IMR-90 (cell line): ENCODE measurements around the gene RPEL1. TPM values are rescaled to one million over a fixed set of nuclear protein-coding genes. Genes with fewer than 3 reads are reported as not detected.

Experiments used
- ATAC-seq: fragments of 200-7000 bp; cut with Tn5 transposase; 2 replicates; pipeline ENCODE4 v1.9.1; 2020; ENCODE audit warnings: low read depth, mild to moderate bottlenecking, moderate library complexity
- BruUV-seq: library from RNA; stranded (reverse); fragments of 400-500 nt; replicated peaks from 2 replicates; lab custom pipeline; 2021; lab: Mats Ljungman, UMichigan
- CTCF ChIA-PET: fragments of 300-600 bp; formaldehyde crosslinking; extraction: SDS; loops from one replicate; lab custom pipeline; 2021; ENCODE audit warnings: antibody characterized with exemption; lab: Yijun Ruan, JAX
- POLR2A ChIA-PET: fragments of 300-600 bp; sonication (Branson Sonifier 250); formaldehyde crosslinking; loops from one replicate; lab custom pipeline; 2022; ENCODE audit warnings: antibody characterized with exemption; ENCODE audit not compliant: unreplicated experiment; lab: Charles Lee
- DNase-seq: peaks from one replicate; pipeline ENCODE4 v3.0.0; 2013
- H2AFZ ChIP-seq: replicated peaks from 2 replicates; pipeline ENCODE3; 2013; ENCODE audit warnings: low read length, mild to moderate bottlenecking; ENCODE audit not compliant: poor library complexity
- H2AK5ac ChIP-seq: 2 replicates; pipeline ENCODE4 v1.6.1; 2013; ENCODE audit warnings: low read depth, low read length, inconsistent platforms
- H2AK9ac ChIP-seq: replicated peaks from 2 replicates; pipeline ENCODE3; 2013; ENCODE audit warnings: mild to moderate bottlenecking, low read depth, low read length, moderate library complexity; ENCODE audit not compliant: poor library complexity
- H2BK120ac ChIP-seq: 2 replicates; pipeline ENCODE4 v1.6.1; 2013; ENCODE audit warnings: low read depth, low read length, inconsistent platforms
- H2BK15ac ChIP-seq: 3 replicates; pipeline ENCODE4 v1.6.1; 2013; ENCODE audit warnings: low read depth, low read length, inconsistent platforms
- H2BK20ac ChIP-seq: 2 replicates; pipeline ENCODE4 v1.6.1; 2013; ENCODE audit warnings: low read depth, mild to moderate bottlenecking, inconsistent platforms, low read length, moderate library complexity
- H2BK5ac ChIP-seq: 2 replicates; pipeline ENCODE4 v1.6.1; 2013; ENCODE audit warnings: mild to moderate bottlenecking, low read depth, low read length, inconsistent platforms; ENCODE audit not compliant: poor library complexity, severe bottlenecking
- H3K14ac ChIP-seq: replicated peaks from 2 replicates; pipeline ENCODE4 v1.6.1; 2013; ENCODE audit warnings: low read depth, low read length, inconsistent platforms
- H3K18ac ChIP-seq: 2 replicates; pipeline ENCODE4 v1.6.1; 2013; ENCODE audit warnings: low read depth, low read length, control low read depth
- H3K23ac ChIP-seq: 2 replicates; pipeline ENCODE4 v1.6.1; 2013; ENCODE audit warnings: low read depth, low read length, inconsistent platforms
- H3K27ac ChIP-seq: 2 replicates; pipeline ENCODE4 v1.5.1; 2013; ENCODE audit warnings: mild to moderate bottlenecking, control low read depth, low read length; ENCODE audit not compliant: insufficient read depth
- H3K27me3 ChIP-seq: 2 replicates; pipeline ENCODE4 v1.6.1; 2013; ENCODE audit warnings: low read length; ENCODE audit not compliant: control insufficient read depth, insufficient read depth
- H3K36me3 ChIP-seq: 2 replicates; pipeline ENCODE4 v1.6.1; 2013; ENCODE audit warnings: low read length, mixed read lengths; ENCODE audit not compliant: control insufficient read depth, insufficient read depth
- H3K4ac ChIP-seq: 2 replicates; pipeline ENCODE4 v1.6.1; 2013; ENCODE audit warnings: low read depth, low read length, inconsistent platforms
- H3K4me1 ChIP-seq: 2 replicates; pipeline ENCODE4 v1.6.1; 2013; ENCODE audit warnings: low read length, mixed read lengths; ENCODE audit not compliant: control insufficient read depth, insufficient read depth
- H3K4me2 ChIP-seq: 2 replicates; pipeline ENCODE4 v1.6.1; 2013; ENCODE audit warnings: low read depth, mild to moderate bottlenecking, control low read depth, low read length, moderate library complexity
- H3K4me3 ChIP-seq: 2 replicates; pipeline ENCODE4 v1.5.1; 2013; ENCODE audit warnings: low read depth, mild to moderate bottlenecking, control low read depth, low read length, moderate library complexity; ENCODE audit not compliant: insufficient read depth
- H3K56ac ChIP-seq: 2 replicates; pipeline ENCODE4 v1.6.1; 2013; ENCODE audit warnings: low read length, inconsistent platforms; ENCODE audit not compliant: insufficient read depth; ENCODE audit errors: extremely low read depth
- H3K79me1 ChIP-seq, 2 experiments: 2 replicates each; pipeline ENCODE4 v1.6.1; 2013; ENCODE audit warnings: low read length in 2 of 2, inconsistent platforms in 1 of 2, low read depth in 1 of 2
- H3K9ac ChIP-seq: 2 replicates; pipeline ENCODE4 v1.6.1; 2013; ENCODE audit warnings: low read depth, low read length, control low read depth
- H3K9me1 ChIP-seq: 2 replicates; pipeline ENCODE4 v1.6.1; 2013; ENCODE audit warnings: low read length, inconsistent platforms; ENCODE audit not compliant: insufficient read depth
- H3K9me3 ChIP-seq: 2 replicates; pipeline ENCODE4 v1.6.1; 2013; ENCODE audit warnings: low read length; ENCODE audit not compliant: control insufficient read depth, insufficient read depth
- H4K20me1 ChIP-seq: 2 replicates; pipeline ENCODE4 v1.6.1; 2013; ENCODE audit warnings: low read length, inconsistent platforms; ENCODE audit not compliant: insufficient read depth
- H4K5ac ChIP-seq: 2 replicates; pipeline ENCODE4 v1.6.1; 2013; ENCODE audit warnings: mild to moderate bottlenecking, low read depth, low read length, control low read depth
- H4K8ac ChIP-seq, 2 experiments: 2 replicates each; pipeline ENCODE4 v1.6.1; 2013; ENCODE audit warnings: low read depth in 2 of 2, low read length in 2 of 2, control low read depth in 1 of 2, inconsistent platforms in 1 of 2
- H4K91ac ChIP-seq: 2 replicates; pipeline ENCODE4 v1.6.1; 2013; ENCODE audit warnings: low read depth, low read length, inconsistent platforms; ENCODE audit not compliant: insufficient read depth
- BHLHE40 ChIP-seq: fragments of 150-350 bp; IDR thresholded peaks from 2 replicates; pipeline ENCODE4 v1.6.1; 2016; ENCODE audit warnings: mild to moderate bottlenecking, low read depth, low read length
- CTCF ChIP-seq: conservative IDR thresholded peaks from 2 replicates; pipeline ENCODE4 v1.5.1; 2012; ENCODE audit warnings: mild to moderate bottlenecking, low read depth, low read length, improper control_type of control experiment
- ELK1 ChIP-seq: fragments of 150-350 bp; IDR thresholded peaks from 2 replicates; pipeline ENCODE4 v1.6.1; 2016; ENCODE audit warnings: low read depth, mild to moderate bottlenecking, low read length, moderate library complexity, borderline replicate concordance
- MAFK ChIP-seq: IDR thresholded peaks from 2 replicates; pipeline ENCODE4 v1.6.1; 2012; ENCODE audit warnings: low read depth, low read length, improper control_type of control experiment
- NFE2L2 ChIP-seq: fragments of 150-350 bp; IDR thresholded peaks from 2 replicates; pipeline ENCODE4 v1.6.1; 2016; ENCODE audit warnings: low read depth, mild to moderate bottlenecking, low read length
- POLR2A ChIP-seq: IDR thresholded peaks from 2 replicates; pipeline ENCODE4 v1.6.1; 2012; ENCODE audit warnings: mild to moderate bottlenecking, low read depth, low read length
- WGBS, 2 experiments: methylation state at CpG; one replicate each; pipeline versions ENCODE4 v1.1.5 to v1.1.7; 2013; ENCODE audit warnings: missing lambda C conversion rate in 2 of 2; ENCODE audit not compliant: insufficient read length in 1 of 2; ENCODE audit errors: extremely low coverage in 2 of 2; 5-methylcytosine and 5-hydroxymethylcytosine counted together
- dilution Hi-C: fragments of 300-500 bp; cut with HindIII; formaldehyde crosslinking; loops from one replicate; pipeline ENCODE4 v1.14.3; 2018; ENCODE audit warnings: low sequenced_read_pairs; ENCODE audit not compliant: unreplicated experiment
- in situ Hi-C: fragments of 300-500 bp; cut with MboI; formaldehyde crosslinking; loops from 3 replicates; pipeline ENCODE4 v1.14.3; 2019; ENCODE audit warnings: low sequenced_read_pairs, inconsistent platforms, mixed read lengths
- intact Hi-C: fragments of 100-400 bp; cut with micrococcal nuclease; formaldehyde crosslinking; loops from 2 replicates; pipeline ENCODE4 v1.10.0; 2022
- polyA plus RNA-seq, 3 experiments: library from polyadenylated mRNA; depleted of rRNA; stranded (reverse); fragments of >200 nt; gene quantifications; 2 replicates each; pipeline ENCODE4 v1.2.3, GENCODE V29; 2012; ENCODE audit warnings: low replicate concordance in 1 of 3
- total RNA-seq: library from RNA; depleted of rRNA; stranded (reverse); fragments of >200 nt; gene quantifications from 2 replicates; pipeline ENCODE4 v1.2.3, GENCODE V29; 2012

RPEL1 gene
- total and polyA plus RNA-seq, 2 of the 4 experiments (the other 2 are of a cell fraction), result under 0.01 to 0.26 TPM

GRCh38 chr10:103287992-103288391 is 42.3 kb downstream of the RPEL1 start:
- no peak overlapping the region for H4K8ac ChIP-seq
- H3K27ac ChIP-seq, result no peak overlapping the region
- no peak overlapping the region for H4K5ac ChIP-seq
- H3K4me2 ChIP-seq, result no peak overlapping the region
- H2BK15ac ChIP-seq, result no peak overlapping the region
- no peak overlapping the region for H2BK120ac ChIP-seq
- H3K9me3 ChIP-seq, result no peaks in the 10 kb centered on the region
- no peak overlapping the region for H2BK5ac ChIP-seq
- no peak overlapping the region for H4K91ac ChIP-seq
- no peaks in the 10 kb centered on the region; the same call in 1 of the 2 replicates for H3K36me3 ChIP-seq
- no peaks in the 10 kb centered on the region for H3K4me1 ChIP-seq
- no peaks in the 10 kb centered on the region for H3K79me1 ChIP-seq
- H3K27me3 ChIP-seq, result no peaks in the 10 kb centered on the region
- no peak overlapping the region for H2AK9ac ChIP-seq
- dilution Hi-C loops, result no loop called here
- H3K56ac ChIP-seq, result no peak overlapping the region
- no peak overlapping the region for H2BK20ac ChIP-seq
- no peak overlapping the region for H3K4me3 ChIP-seq
- no peak overlapping the region for H3K14ac ChIP-seq
- ChIA-PET CTCF (no interaction called here), POLR2A (no interaction called here)
- DNase-seq, result no peak
- no TSS peak for BruUV-seq
- intact Hi-C loops, result no loop called here
- no peaks in the 10 kb centered on the region for H3K9me1 ChIP-seq
- in situ Hi-C loops, result no loop called here
- no peak overlapping the region for H3K18ac ChIP-seq
- no peak overlapping the region for H2AFZ ChIP-seq
- no peak overlapping the region for H3K4ac ChIP-seq
- H3K9ac ChIP-seq, result no peak overlapping the region
- H2AK5ac ChIP-seq, result no peak overlapping the region
- no peaks in the 10 kb centered on the region for H4K20me1 ChIP-seq
- TF ChIP-seq BHLHE40, result no peak
- no peak for TF ChIP-seq MAFK
- no peak for TF ChIP-seq POLR2A
- TF ChIP-seq NFE2L2, result no peak
- no peak for TF ChIP-seq ELK1
- no peak for TF ChIP-seq CTCF
- no peak for ATAC-seq
- no peak overlapping the region for H3K23ac ChIP-seq
- no CpG with 5 or more reads among the region's 5 CpGs for WGBS, 2 experiments
